ENCODE results near the gene EYS. TPM values are rescaled to one million over a fixed set of nuclear protein-coding genes. Genes with fewer than 3 reads are reported as not detected.

Gene EYS
- total RNA-seq, 1 experiment from 2014 or later: not detected

DNA sequence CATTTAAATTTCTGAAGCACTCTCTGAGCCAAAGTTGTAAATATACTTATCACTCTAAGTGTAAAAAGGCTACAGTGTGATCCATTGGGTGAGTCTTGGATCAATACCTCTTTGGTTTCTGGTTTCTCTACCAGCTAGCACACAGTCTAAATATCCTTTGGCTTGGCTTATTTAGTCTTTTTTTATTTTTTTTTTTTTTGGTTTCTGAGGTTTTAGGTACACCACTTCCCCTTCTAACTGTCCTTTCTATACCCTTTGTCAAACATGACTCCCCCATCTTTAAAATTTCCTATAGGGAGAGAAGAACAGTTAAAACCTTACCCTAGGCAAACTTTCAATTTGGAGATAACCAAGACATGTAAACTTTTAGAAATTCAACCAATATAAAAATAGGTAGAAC lies 1692.4 kb downstream of the EYS start:
- H3K36me3 Mint-ChIP-seq (ENCODE audit: insufficient read depth, unreplicated experiment): no peaks in the 10 kb centered on the region
- Histone ChIP-seq H3K36me3 (ENCODE audit: control insufficient read depth, insufficient read depth, low read length) (no peaks in the 10 kb centered on the region), H3K27me3 (replicated peaks; ENCODE audit: control insufficient read depth, insufficient read depth, low read length) (no peaks in the 10 kb centered on the region), H3K9me3 (no peaks in the 10 kb centered on the region), H3K4me1 (0 out of 2 replicates have a peak, but pooled peaks cover 5% of the 10 kb centered on the region), H3K4me3 (ENCODE audit: low read depth, low read length) (no peak overlapping the region)
- H3K9me3 Mint-ChIP-seq (ENCODE audit: unreplicated experiment): no peaks in the 10 kb centered on the region
- BruUV-seq (replicated peaks): no TSS peak
- no peaks in the 10 kb centered on the region for H3K27me3 Mint-ChIP-seq (ENCODE audit: insufficient read depth, unreplicated experiment)
- intact Hi-C loops (cut with micrococcal nuclease; ENCODE audit: unreplicated experiment): loop anchor here (10.0 kb wide), 1 partner anchor 240 kb away; no protein-coding TSS in a partner anchor
- TF ChIP-seq, protein P1, sequence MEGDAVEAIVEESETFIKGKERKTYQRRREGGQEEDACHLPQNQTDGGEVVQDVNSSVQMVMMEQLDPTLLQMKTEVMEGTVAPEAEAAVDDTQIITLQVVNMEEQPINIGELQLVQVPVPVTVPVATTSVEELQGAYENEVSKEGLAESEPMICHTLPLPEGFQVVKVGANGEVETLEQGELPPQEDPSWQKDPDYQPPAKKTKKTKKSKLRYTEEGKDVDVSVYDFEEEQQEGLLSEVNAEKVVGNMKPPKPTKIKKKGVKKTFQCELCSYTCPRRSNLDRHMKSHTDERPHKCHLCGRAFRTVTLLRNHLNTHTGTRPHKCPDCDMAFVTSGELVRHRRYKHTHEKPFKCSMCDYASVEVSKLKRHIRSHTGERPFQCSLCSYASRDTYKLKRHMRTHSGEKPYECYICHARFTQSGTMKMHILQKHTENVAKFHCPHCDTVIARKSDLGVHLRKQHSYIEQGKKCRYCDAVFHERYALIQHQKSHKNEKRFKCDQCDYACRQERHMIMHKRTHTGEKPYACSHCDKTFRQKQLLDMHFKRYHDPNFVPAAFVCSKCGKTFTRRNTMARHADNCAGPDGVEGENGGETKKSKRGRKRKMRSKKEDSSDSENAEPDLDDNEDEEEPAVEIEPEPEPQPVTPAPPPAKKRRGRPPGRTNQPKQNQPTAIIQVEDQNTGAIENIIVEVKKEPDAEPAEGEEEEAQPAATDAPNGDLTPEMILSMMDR (IDR thresholded peaks at IDR 0.05; ENCODE audit: insufficient read depth in 1 of 2, low read depth in 1 of 2, low read length in 1 of 2, severe bottlenecking in 1 of 2, unreplicated experiment in 1 of 2): no peak
- POLR2A ChIA-PET: no interaction called here
- CTCF ChIA-PET: no interaction called here
- H3K4me1 Mint-ChIP-seq (ENCODE audit: low read depth, unreplicated experiment): no peaks in the 10 kb centered on the region
- no peak overlapping the region for H3K4me3 Mint-ChIP-seq (ENCODE audit: unreplicated experiment)
- H3K27ac Mint-ChIP-seq (ENCODE audit: unreplicated experiment): no peak overlapping the region
- no peak for DNase-seq

DNA sequence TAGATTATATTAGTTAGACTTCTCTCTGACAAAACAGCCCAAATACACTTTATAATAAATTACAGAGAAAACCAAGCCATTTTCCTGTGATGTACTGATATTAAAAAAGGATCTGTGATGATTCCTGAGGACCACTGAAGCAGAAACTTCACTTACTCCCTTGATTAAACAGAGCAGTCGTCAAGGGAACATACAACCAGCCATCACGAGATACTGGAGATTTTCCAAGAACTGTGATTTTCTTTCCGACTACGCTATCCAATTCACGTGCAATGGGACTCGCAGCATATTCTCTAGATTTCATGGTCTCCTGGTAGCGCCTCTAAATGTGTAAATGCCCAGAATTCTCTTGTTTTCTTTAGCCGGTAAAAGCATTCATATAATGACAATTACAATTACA lies 1694.0 kb downstream of the EYS start:
- DNase-seq: no peak
- Mint-ChIP-seq H3K9me3 (ENCODE audit: unreplicated experiment) (no peaks in the 10 kb centered on the region), H3K27me3 (ENCODE audit: insufficient read depth, unreplicated experiment) (no peaks in the 10 kb centered on the region), H3K4me1 (ENCODE audit: low read depth, unreplicated experiment) (no peaks in the 10 kb centered on the region), H3K36me3 (ENCODE audit: insufficient read depth, unreplicated experiment) (no peaks in the 10 kb centered on the region), H3K27ac (ENCODE audit: unreplicated experiment) (no peak overlapping the region), H3K4me3 (ENCODE audit: unreplicated experiment) (no peak overlapping the region)
- H3K27me3 ChIP-seq (replicated peaks; ENCODE audit: control insufficient read depth, insufficient read depth, low read length): no peaks in the 10 kb centered on the region
- intact Hi-C loops (cut with micrococcal nuclease; ENCODE audit: unreplicated experiment): loop anchor here (10.0 kb wide), 1 partner anchor 242 kb away; no protein-coding TSS in a partner anchor
- 0 out of 2 replicates have a peak, but pooled peaks cover 5% of the 10 kb centered on the region for H3K4me1 ChIP-seq
- TF ChIP-seq, protein P1 (IDR thresholded peaks at IDR 0.05; ENCODE audit: insufficient read depth in 1 of 2, low read depth in 1 of 2, low read length in 1 of 2, severe bottlenecking in 1 of 2, unreplicated experiment in 1 of 2): no peak
- H3K4me3 ChIP-seq (ENCODE audit: low read depth, low read length): no peak overlapping the region
- BruUV-seq (replicated peaks): no TSS peak
- no peaks in the 10 kb centered on the region for H3K9me3 ChIP-seq
- ChIA-PET POLR2A (no interaction called here), CTCF (interaction anchor here (2.0 kb wide), 1 partner anchor 318 kb away, joined by 46 read pairs; no protein-coding TSS in a partner anchor)
- H3K36me3 ChIP-seq (ENCODE audit: control insufficient read depth, insufficient read depth, low read length): no peaks in the 10 kb centered on the region

DNA sequence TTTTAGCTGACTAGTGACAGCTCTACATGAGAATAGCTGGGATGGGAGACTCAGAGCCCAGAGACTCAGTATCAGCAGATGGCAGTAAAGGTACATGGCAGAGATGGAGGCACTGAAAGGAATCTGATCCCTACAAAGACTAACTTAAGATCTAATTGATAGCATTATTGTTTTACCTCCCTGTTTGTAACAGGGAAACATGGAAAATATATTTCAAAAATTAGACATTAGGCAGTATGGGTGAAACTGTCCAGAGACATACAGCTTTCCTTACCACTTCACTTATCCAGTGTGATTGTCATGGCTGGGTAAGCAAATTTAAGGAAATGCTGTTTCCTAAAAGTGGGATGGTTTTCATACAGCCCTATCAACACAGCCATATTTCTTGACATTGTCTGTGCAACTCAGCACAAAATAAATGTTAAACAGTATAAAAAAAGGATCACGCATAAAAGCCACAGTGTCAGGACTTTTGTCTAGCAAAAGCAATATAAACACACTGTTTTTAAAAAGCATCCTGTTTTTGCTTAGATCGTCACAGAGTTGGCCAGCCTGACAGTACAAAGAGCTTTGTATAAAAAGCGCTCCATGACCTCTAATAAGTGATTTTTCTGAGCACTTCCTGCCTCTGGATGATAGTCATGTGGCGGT lies 1694.5 kb downstream of the EYS start:
- H3K4me3 Mint-ChIP-seq (ENCODE audit: unreplicated experiment): no peak overlapping the region
- POLR2A ChIA-PET: no interaction called here
- no peaks in the 10 kb centered on the region for H3K4me1 Mint-ChIP-seq (ENCODE audit: low read depth, unreplicated experiment)
- 0 out of 2 replicates have a peak, but pooled peaks cover 5% of the 10 kb centered on the region for H3K4me1 ChIP-seq
- DNase-seq: peak; percentile 50 to 64
- no peaks in the 10 kb centered on the region for H3K36me3 ChIP-seq (ENCODE audit: control insufficient read depth, insufficient read depth, low read length)
- no peak overlapping the region for H3K4me3 ChIP-seq (ENCODE audit: low read depth, low read length)
- TF ChIP-seq, protein P1 (IDR thresholded peaks at IDR 0.05; ENCODE audit: insufficient read depth in 1 of 2, low read depth in 1 of 2, low read length in 1 of 2, severe bottlenecking in 1 of 2, unreplicated experiment in 1 of 2): peak; percentile 74 to 88
- H3K27ac Mint-ChIP-seq (ENCODE audit: unreplicated experiment): no peak overlapping the region
- no peaks in the 10 kb centered on the region for H3K36me3 Mint-ChIP-seq (ENCODE audit: insufficient read depth, unreplicated experiment)
- CTCF ChIA-PET: interaction anchor here (1.0 to 2.0 kb wide), 3 partner anchors 72 to 319 kb away, joined by 3 to 46 read pairs (median 4); no protein-coding TSS in a partner anchor
- BruUV-seq (replicated peaks): no TSS peak
- no peaks in the 10 kb centered on the region for H3K9me3 ChIP-seq
- H3K27me3 Mint-ChIP-seq (ENCODE audit: insufficient read depth, unreplicated experiment): no peaks in the 10 kb centered on the region
- H3K27me3 ChIP-seq (replicated peaks; ENCODE audit: control insufficient read depth, insufficient read depth, low read length): no peaks in the 10 kb centered on the region
- no peaks in the 10 kb centered on the region for H3K9me3 Mint-ChIP-seq (ENCODE audit: unreplicated experiment)
- intact Hi-C loops (cut with micrococcal nuclease; ENCODE audit: unreplicated experiment): loop anchor here (1.0 to 10.0 kb wide), 6 partner anchors 72 to 493 kb away; no protein-coding TSS in a partner anchor

Data from Caco-2 (cell line).